Left renal cortex interstitium (tissue), 4 donors: ENCODE results near the gene CEP295NL. TPM values are rescaled to one million over a fixed set of nuclear protein-coding genes. Genes with fewer than 3 reads are reported as not detected.
"Not testable (repeated sequence)": the region's sequence is repeated elsewhere in the genome, so short reads cannot be mapped to it uniquely, and the experiment has no call there.

ENCODE experiments used
- DNase-seq, 4 donors: peaks; one replicate each; pipeline ENCODE4 v3.0.0-alpha.2; 2013; ENCODE audit warnings: low read depth in 4 of 4, low spot score in 2 of 4, missing footprints in 1 of 4
- polyA plus RNA-seq, 4 donors: library from polyadenylated mRNA; unstranded; fragments of 120-200 nt; gene quantifications; one replicate each; pipeline ENCODE4 v1.2.1, GENCODE V29; 2013; ENCODE audit not compliant: insufficient read length in 4 of 4

CEP295NL gene
- polyA plus RNA-seq, 4 donors: 0.08 to 1.1 (median 0.54) TPM; not detected in 1

DNA sequence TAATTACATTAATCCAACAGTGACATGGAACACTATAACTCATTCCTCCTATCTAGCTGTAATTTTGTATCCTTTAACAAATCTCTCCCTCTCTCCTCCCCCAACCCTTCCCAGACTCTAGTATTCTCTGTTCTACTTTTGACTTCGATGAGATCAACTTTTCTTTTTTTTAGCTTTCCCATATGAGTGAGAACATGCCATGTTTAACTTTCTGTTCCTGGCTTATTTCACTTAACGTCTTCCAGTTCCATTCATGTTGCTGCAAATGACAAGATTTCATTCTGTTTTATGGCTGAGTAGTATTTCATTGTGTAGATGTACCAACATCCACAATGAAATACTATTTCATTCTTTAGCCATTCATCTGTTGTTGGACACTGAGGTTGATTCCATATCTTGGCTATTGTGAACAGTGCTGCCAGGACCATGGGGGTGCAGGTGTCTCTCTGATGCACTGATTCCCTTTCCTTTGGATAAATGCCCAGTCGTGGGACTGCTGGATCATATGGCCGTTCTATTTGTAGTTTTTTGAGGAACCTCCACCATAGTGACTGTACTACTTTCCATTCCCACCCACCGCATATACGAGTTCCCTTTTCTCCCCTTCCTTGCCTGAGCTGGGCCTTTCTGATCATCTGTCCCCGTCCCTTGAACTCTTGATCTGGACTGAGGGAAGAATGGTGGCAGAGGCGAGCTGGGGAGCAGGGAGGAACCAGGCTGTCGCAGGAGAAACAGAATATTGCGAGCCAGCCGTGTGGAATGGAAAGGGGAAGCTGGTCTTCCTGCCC, 7.7 kb upstream of the CEP295NL start:
- no peak for DNase-seq

DNA sequence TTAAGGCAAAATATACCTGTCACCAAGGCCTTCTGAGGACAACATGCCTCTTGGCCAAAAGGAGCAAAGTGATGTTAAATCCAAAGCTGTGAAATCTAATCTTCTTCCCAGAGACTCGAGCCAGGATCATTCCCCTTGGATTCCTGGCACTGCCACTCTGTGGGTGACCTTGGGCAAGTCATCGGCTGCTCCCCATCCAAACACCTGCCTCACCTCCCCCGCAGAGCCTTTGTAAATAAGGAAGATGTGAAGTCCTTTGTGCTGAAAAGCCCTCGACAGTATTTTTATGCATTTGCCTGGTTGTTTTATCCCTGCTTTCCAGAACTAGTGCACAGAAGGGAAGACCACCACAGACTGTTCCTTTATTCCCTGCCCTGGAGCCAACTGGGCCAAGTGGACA, 5.4 kb upstream of the CEP295NL start:
- DNase-seq: no peak

DNA sequence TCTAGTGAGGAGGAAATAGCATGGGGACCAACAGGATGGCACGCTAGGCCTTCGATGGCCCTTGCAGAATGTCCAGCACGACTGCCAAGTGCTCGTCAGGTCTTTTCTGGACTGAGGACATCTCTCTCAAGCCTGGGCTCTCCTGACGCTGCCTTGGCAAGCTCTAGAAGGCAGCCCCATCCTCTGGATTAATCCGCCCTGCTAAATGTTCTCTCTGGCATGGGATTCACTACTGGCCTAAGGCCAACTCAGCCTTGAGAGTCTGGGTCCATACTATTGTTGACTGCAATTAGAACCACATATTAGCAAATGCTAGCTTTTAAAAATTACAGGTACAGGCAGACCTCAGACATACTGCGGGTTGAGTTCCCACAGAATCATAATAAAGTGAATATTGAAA, 2.5 kb upstream of the CEP295NL start:
- no peak for DNase-seq

DNA sequence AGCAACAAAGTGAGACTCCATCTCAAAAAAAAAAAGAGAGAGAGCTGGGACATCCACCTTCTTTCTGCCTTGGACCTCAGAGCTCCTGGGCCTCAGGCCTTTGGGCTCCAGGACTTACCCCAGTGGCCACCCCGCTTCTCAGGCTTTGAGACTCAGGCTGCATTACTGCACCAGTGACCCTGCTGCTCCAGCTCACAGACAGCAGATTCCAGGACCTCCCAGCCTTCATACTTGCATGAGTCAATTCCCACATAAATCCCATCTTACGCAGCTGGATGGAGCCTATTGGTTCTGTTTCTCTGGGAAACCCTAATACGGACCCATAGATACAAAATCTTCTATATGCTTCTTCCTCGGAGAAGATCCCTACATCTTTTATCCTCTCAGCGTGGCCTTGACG, 2.1 kb upstream of the CEP295NL start:
- DNase-seq: no peak

DNA sequence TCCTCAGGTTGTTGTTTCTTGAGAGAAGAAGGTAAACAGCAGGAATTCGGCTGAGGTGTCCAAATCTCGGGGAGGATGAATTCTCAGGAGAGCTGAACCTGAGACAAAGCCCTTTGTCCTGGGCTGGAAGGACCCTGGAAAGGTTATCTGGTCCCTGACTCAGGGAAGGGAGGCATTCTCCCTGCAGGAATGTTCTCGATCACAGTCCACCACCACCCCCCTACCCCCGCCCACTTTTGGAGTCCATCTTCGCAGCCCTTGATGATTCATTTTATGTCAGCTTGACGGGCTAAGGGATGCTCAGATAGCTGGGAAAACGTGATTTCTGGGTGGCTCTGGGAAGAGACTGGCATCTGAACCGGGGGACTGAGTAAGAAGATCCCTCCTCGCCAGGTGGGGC, 1.4 kb upstream of the CEP295NL start:
- no peak for DNase-seq

DNA sequence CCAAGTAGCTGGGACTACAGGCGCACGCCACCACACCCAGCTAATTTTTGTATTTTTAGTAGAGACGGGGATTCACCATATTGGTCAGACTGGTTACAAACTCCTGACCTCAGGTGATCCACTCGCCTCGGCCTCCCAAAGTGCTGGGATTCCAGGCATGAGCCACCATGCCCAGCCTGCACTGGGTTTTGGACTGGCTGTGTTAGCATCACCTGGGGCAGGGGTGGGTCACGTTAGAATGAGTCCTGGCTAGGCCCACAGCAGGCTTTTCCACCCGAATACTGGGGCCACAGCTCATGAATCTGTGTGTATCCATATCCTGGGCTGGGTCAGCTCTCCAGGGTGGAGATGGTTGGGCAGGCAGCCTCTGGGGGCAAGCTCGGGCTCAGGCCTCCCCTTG, 770 bp downstream of the CEP295NL start:
- DNase-seq: not testable (repeated sequence)

DNA sequence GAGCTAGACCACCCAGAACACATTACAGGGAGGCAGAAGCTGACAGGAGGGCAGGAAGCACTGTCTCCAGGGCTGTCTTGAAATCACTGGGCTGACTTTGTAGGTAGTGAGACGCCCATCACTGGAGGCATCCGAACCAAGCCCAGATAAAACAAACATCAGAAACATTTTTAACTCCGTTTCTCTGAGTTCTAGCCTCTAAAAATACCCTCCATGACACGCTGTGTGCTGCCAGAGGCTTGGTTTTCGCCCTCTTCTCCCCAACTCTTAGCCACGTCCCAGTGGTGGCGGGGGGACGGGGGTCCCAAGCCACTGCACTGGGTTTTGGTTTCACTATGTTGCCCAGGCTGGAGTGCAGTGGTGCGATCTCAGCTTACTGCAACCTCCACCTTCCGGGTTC, 1.2 kb downstream of the CEP295NL start:
- DNase-seq: no peak

DNA sequence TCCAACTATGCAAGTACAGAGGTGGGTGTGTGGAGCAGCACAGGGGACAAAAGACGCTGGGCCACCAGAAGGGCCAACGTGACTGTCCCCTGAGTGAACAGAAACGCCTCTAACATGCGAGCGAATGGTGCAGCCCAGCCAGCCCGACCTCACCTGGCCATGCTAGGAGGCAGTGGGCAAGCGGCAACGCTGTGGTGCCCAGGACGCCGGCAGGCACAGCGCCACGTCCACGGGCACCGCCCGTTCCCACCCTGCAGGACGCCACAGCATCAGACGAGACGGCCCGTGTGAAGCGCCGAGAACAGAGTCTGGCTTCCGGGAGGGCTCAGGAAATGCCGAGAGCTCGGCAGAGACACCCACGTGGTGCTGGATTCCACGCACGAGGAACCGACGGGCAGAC, 2.2 kb downstream of the CEP295NL start:
- no peak for DNase-seq

DNA sequence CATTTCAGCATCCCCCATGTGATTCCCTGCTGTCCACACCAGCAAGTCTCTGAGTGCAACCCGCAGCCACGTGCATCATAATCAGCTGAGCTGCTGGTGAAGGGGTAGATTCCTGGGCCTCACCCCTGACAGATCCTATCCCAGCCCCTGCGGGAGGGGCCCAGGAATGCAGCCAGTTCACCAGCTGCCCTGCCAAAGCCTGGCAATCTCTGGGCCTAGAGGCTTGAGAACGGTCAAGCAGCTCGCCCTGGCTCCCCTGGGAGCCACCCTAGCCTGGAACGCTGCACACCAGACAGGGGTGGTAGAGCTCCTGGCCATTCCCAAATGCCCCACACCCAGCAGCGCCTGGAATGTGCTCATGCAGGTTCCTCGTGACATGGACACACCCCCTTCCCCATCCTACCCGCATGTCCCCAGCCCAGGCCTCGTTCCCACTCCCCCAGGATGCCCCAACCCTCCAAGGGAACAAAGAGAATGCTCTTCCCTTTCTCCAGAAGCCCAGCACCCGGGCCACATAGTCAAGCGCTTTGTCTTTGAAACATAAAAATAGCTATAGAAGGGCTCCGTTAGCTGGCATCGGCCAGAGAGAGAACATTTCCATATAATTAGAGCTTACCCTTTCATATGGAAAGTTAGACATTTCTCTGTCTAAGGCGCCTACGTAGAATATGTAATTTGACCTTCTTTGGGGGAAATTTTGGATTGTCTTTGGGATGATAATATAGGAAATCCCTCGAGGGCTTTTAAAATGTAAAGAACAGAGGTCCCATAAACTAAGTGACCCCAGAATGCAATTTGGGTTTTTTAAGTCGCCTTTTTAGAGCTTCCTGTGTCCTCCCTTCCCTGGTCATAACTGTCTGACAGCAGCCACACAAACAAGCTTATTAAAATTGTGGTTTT, 3.4 kb downstream of the CEP295NL start:
- DNase-seq: no peak

DNA sequence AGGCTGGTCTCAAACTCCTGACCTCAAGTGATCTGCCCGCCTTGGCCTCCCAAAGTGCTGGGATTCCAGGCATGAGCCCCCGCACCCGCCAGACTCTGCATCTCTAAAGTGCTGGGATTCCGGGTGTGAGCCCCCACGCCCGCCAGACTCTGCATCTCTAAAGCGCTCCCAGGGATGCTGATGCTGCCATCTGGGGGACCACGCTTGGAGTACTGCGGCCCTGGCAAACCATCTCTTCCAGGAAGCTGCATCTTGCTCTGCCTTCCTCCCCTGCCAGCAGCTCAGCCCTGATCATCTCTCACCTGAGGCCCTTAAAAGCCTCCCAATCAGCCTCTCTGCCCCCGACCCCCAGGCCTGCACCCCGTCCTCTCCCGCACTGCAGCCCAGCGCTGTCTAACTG, 4.1 kb downstream of the CEP295NL start:
- DNase-seq: no peak

DNA sequence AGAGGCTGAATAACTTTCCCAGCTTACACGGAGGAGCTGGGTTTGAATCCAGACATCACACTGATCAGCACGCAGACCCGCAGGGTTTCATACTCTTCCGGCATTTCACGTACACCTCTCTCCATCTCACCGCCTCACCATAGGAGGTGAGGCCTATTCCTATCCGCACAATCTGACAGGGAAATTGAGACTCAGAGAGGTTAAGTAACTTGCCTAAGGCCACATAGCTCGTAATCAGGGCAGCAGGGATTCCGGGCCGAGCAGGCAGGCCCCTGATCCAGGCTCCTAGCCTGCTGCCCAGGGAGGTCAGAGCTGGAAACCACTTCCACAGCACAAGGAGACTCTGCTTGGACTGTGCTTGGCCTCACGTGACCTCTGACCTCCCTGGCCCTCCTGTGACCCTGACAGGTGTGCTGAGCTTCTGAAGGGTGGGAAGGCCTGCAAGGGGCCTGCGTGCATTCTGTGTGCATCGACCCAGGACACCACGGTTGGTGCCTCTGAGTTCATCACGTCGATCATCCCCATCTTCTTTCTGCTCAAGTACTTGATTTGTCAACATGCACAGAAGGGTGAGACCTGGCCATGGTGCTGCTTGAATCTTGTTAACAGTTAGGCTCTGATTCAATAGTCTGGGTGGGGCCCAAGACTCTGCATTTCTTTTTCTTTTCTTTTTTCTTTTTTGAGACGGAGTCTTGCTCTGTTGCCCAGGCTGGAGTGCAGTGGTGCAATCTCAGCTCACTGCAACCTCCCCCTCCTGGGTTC, 4.7 kb downstream of the CEP295NL start:
- DNase-seq: no peak

DNA sequence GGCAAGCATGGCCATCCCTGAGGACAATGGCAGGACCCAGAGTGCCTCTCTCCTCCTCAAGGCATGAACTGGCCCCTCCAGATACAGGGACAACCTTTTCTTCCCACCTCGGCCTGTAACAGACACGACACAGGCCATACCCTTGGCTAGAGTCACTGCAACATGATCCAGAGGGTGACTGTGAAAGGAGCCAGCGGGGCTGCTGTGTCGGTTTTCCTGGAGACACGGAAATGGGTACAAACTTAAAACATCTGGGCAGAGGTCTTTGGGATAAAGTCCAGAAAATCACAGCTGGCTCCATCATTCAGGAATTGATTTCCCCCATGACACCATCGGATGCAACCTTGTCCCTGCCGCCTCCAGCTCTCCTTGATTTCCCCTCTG, 5.3 kb downstream of the CEP295NL start:
- no peak for DNase-seq

DNA sequence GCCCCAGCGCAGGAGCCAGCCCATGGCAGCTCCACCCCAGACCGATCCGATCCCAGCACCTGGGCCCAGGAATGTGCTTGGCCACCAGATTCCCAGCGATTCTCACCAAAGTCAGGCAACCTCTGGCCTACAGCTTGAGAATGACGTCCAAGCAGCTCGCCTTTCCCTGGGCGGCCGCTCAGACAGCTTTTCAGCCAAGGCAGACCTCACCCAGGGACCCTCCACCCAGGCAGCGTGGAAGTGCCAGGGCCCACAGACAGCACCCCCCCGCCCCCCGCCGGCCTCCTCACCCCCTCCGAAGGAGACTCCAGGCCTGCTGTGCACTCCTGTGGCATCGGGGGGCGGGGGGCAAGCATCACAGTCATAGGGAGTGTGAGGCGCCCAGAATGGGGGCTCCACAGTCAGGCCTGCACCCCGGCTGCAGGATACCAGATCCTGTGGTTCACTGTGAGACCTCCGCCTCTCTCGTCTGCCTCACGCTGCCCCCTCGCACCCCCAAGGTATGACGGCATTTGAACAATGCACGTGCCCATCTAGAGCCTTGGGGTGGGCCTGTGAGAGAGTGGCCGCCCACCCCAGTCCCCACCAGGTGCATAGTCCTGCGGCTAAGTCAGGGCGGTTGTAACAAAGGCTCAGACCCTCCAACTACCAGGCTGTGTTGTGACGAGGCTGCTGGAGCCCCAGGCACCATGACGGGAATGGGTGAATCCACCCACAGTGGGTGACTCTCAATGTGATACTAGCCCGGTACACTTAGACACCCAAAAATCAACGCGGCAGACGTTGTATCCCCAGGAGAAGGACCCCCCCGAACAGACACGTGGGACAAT, 6.0 kb downstream of the CEP295NL start:
- no peak for DNase-seq

DNA sequence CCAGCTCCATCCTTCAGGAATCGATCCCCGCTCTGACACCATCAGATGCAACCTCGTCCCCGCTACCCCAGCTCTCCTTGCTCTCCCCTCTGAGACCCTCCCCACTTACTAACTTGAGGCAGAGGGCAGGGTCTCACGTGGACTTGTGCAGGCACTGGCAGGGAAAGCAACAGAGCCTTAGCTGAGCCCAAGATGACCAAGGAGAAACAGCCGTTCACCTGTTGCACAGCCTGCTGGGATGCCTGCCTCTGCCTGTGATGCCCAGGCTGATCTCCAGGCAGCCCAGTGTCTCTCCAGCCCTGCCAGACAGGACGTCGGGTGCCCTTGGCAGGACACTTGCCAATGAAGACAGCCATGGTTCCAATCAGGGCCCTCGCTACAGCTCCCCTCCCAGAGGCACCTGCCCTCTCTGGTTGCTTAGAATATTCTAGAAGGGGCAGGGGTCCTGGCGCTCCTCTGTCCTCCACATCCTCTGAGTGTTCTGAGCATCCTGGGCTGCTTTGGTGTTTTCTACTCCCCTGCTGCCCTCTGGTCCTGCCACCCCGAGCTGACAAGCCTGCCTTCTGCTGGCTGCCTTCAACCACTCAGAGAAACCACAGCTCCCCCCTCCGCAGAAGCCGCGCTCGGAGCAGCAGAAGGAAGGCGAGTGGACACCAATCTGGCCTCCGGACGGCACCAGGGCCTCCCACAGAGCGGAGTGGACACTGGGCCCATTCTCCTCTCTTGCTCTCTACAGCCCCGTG, 6.7 kb downstream of the CEP295NL start:
- DNase-seq: no peak

DNA sequence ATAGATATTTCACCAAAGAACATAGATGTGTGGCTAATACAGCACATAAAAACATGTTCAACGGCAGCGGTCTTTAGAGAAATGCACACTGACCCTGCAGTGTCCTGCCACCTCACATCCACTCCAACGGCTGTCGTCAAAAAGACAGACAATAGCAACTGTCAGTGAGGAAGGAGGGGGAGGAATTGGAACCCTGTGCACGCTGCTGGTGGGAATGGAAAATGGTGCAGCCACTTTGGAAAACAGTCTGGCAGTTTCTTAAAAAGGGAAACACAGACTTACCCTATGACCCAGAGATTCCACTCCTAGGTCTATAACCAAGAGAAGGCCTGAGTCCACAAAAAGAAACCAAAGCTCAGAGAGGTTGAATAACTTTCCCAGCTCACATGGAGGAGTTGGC, 7.7 kb downstream of the CEP295NL start:
- no peak for DNase-seq

DNA sequence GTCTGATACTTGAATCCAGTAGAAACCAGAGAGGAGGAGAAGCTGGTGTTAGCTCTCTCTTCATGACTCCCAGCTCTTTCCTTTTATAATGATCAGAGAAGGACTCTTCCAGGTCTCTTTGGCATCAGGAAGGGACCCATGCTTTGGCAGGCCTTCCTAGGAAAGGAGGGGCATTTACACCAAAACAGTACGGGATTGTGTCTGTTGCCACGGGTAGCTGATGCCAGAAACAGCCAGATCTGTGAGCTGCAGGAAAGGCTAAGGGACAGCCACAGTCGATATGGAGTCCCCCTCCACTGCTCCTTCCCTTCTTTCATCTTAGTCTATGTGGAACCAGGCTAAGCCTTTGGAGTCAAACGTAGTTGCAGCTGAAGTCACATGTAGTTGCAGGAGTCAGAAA, 9.3 kb downstream of the CEP295NL start:
- DNase-seq: no peak

DNA sequence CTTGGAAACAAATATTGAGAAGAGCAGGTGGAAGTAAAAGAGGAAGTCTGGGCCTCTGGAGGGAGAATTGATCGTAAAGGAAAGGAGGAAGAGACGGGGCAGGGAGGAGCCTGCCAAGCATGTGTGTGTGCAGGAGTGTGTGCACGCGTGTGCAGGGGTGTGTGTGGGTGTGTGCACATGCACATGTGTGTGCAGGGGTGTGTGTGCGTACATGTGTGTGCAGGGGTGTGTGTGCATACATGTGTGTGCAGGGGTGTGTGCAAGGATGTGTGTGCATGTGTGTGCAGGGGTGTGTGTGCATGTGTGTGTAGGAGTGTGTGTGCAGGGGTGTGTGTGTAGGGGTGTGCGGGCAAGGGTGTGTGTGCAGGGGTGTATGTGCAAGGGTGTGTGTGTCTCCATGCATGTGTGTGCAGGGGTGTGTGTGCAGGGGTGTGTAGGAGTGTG, 10.0 kb downstream of the CEP295NL start:
- DNase-seq: no peak

DNA sequence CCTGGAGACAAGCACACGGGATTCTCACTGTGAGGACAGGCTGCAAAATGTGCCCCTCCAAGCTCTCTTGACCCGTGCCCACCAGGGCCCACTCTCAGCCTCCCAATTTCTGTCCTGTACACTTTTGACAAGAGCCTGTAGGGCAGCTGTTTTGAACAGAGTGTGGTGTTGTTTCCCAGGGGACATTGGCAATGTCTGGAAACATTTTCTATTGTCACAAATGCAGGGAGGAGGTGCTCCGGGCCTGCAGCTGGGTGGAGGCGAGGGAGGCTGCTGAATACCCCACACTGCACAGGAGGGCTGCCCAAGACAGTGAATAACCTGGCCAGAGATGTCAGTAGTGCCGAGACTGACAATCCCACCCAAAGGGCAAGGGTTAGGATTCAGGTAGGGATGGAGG, 10.5 kb downstream of the CEP295NL start:
- DNase-seq: no peak

DNA sequence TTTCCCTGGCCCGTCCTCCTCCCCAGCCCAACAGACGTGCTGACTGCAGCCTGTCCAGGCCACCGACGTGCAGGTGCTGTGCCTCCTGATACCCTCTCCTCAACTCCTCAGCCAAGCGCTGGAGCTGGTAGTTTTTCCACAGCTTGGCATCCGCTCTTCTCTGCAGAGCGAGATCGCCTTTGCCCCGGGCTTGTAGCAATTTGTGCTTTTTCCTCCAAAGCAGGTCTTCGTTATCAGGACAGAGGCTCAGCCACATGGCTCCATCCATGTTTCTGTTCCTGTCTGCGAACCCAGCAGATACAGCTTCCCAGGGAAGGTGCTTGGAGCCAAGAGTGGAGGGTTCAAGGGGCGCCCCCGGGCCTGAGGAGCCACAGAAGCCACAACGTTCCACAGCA, 10.9 kb downstream of the CEP295NL start:
- DNase-seq: no peak
